Loucy (cell line): Measurements from ENCODE around the gene FAF1.

Source experiments
- EZH2phosphoT487 ChIP-seq: fragments of 200-600 bp; IDR thresholded peaks from 2 replicates; pipeline ENCODE4 v1.6.1; 2018; ENCODE audit warnings: antibody characterized with exemption, mild to moderate bottlenecking, moderate library complexity, borderline replicate concordance
- TF ChIP-seq, protein P1 (sequence below): fragments of 200-600 bp; sonication (generic); conservative IDR thresholded peaks from 2 replicates; pipeline ENCODE4 v1.5.1; 2014; ENCODE audit warnings: mild to moderate bottlenecking, antibody characterized with exemption, low read length

DNA sequence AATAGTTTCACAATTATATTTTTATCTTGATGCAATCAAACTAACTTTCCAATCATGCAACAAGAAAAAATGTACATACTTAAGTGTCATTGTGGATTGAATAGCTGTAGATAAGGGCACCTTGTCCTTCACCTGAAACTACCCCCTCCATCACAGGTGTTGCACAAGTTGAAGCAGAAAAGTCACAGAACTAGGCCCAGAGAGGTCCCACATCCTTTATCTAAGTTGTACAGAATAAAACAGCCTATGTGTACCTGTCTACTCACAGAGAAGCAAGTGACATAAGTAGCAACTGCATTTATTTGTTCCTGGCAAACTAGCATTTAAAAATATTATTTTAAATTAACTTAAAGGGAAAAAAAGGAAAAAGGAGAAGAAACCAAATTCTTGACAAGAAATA, 256.8 kb downstream of the FAF1 start:
- TF ChIP-seq, protein P1, sequence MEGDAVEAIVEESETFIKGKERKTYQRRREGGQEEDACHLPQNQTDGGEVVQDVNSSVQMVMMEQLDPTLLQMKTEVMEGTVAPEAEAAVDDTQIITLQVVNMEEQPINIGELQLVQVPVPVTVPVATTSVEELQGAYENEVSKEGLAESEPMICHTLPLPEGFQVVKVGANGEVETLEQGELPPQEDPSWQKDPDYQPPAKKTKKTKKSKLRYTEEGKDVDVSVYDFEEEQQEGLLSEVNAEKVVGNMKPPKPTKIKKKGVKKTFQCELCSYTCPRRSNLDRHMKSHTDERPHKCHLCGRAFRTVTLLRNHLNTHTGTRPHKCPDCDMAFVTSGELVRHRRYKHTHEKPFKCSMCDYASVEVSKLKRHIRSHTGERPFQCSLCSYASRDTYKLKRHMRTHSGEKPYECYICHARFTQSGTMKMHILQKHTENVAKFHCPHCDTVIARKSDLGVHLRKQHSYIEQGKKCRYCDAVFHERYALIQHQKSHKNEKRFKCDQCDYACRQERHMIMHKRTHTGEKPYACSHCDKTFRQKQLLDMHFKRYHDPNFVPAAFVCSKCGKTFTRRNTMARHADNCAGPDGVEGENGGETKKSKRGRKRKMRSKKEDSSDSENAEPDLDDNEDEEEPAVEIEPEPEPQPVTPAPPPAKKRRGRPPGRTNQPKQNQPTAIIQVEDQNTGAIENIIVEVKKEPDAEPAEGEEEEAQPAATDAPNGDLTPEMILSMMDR = no peak
- no peak for TF ChIP-seq EZH2phosphoT487
